HG03064 (cell line): ENCODE results near the gene CD28.

Source experiments
- ATAC-seq: cut with Tn5 transposase; IDR thresholded peaks from one replicate; pipeline ENCODE4 v1.9.1; 2021; ENCODE audit warnings: low read depth; ENCODE audit not compliant: unreplicated experiment

The CD28 gene

GRCh38 chr2:203706403-203706802, at the start of gene CD28:
CD28 (plus strand) TSS chr2:203706639; CDS start chr2:203706697, 58 bp downstream.
- ATAC-seq, result peak; percentile 99

DNA sequence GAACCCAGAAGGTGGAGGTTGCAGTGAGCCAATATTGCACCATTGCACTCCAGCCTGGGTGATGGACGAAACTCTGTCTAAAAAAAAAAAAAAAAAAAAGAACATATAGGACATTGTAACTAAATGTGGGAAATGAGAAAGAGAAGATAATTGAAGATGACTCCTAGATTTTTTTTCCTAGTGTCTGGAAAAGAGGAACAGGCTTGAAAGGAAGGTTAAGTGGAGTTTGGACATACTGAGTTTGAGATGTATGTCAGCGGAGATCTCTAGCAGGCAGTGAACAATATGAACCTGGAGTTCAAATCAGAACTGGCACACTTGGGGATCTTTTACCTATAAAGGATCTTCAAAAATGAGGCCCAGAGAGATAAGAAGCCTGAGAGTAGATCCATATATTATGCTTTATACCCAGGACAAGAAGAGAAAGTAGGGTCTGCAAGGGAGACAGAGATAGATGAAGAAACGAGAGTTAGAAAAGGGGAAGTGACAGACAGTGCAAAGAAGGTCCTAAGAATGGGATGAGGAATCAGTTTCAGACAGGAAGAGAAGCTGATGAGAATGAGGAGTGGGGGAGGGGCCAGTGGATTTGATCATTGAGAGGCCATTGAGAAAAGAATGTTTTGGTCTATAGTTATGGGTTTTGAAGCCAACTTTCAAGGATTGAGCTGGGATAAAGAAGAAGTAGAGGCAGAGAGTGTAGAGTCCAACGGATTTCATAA, 46.9 kb upstream of the CD28 start:
- ATAC-seq, result no peak

- no peak for ATAC-seq
Measured at GRCh38 chr2:203660465-203660864, 46.0 kb upstream of the CD28 start.

DNA sequence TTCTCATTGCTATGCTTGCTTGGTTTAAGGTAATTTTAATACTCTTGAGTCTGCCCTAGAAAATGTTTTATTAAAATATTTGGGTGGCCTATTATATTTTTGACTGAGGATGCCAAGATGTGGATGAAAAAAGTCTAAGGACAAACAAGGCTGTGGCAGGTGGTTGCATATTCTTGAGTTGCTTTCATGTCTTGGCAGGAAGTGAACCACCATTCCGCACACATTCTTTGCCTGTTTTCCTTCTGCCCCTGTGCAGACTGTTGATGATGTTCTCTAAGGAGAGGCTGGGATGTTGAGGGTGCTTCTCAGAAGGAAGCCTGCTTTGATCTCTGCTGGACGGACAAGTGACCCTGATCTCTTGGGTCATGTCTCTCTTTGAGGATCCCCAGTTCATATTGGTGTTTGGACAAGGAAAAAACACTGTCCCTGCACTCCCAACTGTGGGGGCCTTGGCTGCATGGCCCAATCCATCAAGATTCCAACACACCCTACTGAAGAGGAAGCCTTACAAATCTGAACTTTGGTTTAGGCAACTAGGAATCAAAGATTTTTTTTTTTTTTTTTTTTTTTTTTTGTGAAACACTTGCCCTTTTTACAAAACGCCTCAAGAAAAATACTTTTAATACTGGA, 45.0 kb upstream of the CD28 start:
- no peak for ATAC-seq

GRCh38 chr2:203662487-203662886, 44.0 kb upstream of the CD28 start:
- ATAC-seq, result no peak

DNA sequence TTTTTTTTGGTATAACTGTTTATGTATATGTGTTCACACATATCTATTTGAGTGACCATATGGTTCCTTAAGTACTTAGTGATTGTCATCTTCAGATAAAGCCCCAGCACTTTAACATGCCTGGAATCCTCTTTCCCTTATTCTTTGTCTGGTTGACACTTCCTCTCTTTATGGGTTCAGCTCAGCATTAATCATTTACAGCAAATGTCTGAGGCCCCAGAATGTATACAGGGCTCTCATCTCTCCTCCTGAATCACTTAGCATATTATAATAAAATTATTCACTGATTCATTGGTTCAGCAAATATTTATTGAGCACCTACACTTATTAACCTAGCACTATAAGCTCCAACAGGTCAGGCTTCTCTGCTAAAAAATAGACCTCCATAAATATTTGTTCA, 43.5 kb upstream of the CD28 start:
- no peak for ATAC-seq

GRCh38 chr2:203664029-203664755, 42.2 kb upstream of the CD28 start:
- ATAC-seq, result no peak

DNA sequence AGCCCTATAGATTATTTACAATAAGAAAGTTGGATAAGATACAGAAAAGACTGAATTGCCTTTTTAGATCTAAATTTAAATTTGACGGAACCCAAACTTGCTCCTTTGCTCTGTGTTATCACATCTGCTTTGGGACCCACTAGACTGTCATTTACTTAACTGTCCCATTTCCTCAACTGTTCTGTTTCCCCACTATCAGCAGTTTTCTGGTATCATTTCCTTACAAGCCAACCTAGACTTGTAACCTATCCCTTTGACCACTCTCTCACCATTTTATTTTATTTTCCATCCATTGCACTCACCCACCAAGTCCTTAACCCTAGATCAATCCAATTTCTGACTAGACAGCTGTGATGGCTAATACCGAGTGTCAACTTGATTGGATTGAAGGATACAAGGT, 38.6 kb upstream of the CD28 start:
- no peak for ATAC-seq

- no peak for ATAC-seq
Measured at GRCh38 chr2:203669820-203670219, 36.6 kb upstream of the CD28 start.

GRCh38 chr2:203670939-203671338, 35.5 kb upstream of the CD28 start:
- no peak for ATAC-seq

DNA sequence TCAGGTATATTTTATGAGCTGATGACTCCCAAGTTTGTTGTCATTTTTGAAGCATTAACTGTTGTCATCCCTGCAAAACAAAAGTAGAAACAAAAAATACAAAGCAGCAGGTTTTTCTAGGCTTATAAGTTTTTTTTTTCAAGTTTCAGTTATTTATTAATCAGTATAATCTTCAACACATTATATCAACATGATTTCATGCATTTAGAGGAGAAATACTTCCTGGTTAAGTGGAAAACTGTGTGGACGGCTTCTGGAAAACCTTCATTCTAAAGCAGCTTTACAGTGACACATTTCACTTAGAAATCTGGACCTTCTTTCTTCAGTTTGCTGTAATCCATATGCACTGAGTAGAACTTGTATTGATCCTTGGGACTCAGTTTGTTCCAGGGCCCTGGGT, 34.6 kb upstream of the CD28 start:
- no peak for ATAC-seq

GRCh38 chr2:203672856-203673255, 33.6 kb upstream of the CD28 start:
- ATAC-seq, result no peak

GRCh38 chr2:203673933-203674332, 32.5 kb upstream of the CD28 start:
- ATAC-seq, result peak; percentile 99

- no peak for ATAC-seq
Measured at GRCh38 chr2:203675086-203675485, 31.4 kb upstream of the CD28 start.

GRCh38 chr2:203678971-203679370, 27.5 kb upstream of the CD28 start:
- no peak for ATAC-seq

GRCh38 chr2:203679401-203679800, 27.0 kb upstream of the CD28 start:
- no peak for ATAC-seq

- ATAC-seq, result no peak
Measured at GRCh38 chr2:203681978-203682377, 24.5 kb upstream of the CD28 start.

DNA sequence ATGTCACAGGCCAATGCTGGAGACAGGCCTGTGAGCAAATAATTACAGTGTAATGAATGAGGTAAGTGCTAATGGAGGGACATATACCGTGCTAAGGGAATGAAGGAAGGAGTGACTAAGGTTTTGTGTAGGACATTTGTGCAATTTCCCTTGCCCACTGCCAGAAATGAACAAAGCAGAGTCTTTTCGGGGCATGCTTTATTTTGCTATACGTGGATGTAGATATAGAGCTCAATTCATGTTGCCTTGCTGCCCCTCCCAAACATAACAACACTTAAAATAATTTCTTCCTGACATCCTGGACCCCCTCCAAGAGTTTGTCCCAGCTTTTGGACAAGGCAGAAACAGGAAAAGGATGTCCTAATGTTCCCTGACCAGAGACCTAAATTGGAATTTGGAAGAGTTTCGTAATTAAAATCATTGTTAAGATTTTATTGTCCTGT, 23.7 kb upstream of the CD28 start:
- ATAC-seq, result no peak

GRCh38 chr2:203683421-203683820, 23.0 kb upstream of the CD28 start:
- no peak for ATAC-seq

GRCh38 chr2:203683932-203684556, 22.4 kb upstream of the CD28 start:
- ATAC-seq, result peak; percentile 62

GRCh38 chr2:203685081-203685621, 21.3 kb upstream of the CD28 start:
- ATAC-seq, result no peak
